Measurements from ENCODE around the gene ITPR1. TPM values are rescaled to one million over a fixed set of nuclear protein-coding genes. Genes with fewer than 3 reads are reported as not detected.
A peak's percentile ranks its signal among the peaks of the same experiment; 100 is the strongest.

The ITPR1 gene
- total RNA-seq, 4 donors from 2014 or later: 15.3 to 50.2 (median 28.7) TPM

DNA sequence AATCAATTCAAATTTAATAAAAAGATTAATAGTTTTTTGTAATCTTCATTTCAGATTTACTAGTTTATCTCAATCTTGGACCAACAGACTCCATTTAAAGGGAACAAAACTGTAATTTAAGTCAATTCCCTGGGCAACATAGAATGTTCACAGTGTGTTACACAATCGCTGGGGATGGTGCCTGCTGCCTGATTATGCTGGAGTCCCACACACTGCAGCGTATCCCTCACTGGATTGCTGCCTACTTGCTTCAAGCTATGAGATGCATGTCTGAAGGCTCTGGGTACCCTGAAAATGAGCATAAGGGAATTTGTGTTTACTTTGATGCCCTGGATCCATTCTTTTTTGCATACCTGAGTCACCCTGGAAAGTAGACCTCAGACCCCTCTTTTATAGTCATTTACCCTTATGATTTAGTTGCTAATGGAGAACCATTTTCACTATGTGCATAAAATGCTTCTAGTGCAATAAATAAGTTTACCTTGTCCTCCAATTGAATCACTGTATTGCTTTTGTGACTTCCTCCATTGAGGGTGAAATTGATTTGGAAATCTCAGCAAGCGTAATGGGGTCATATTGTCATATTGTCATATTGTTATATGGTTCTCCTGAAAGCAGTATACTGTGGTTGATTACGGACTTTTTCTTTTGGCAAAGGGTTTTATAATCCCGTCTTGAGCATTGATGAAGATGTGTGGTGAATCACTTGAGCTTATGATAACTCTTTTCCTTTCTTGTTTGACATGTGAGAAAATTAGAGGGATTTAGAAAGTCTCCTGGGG is 35.9 kb downstream of the ITPR1 start:
- H3K27ac ChIP-seq: no peak overlapping the region
- in situ Hi-C loops (cut with MboI; ENCODE audit: low pct_ligation_motif_present in 1 of 4, low pct_unique_long_range_greater_than_20kb in 1 of 4, low sequenced_read_pairs in 3 of 4) (no loop called here), intact Hi-C loops (cut with DNase I; ENCODE audit: low total_unique reads) (no loop called here)
- H3K4me1 ChIP-seq: peaks cover 0 to 30% (median 12%) of the 10 kb centered on the region in 4 donors
- TF ChIP-seq, protein P1, sequence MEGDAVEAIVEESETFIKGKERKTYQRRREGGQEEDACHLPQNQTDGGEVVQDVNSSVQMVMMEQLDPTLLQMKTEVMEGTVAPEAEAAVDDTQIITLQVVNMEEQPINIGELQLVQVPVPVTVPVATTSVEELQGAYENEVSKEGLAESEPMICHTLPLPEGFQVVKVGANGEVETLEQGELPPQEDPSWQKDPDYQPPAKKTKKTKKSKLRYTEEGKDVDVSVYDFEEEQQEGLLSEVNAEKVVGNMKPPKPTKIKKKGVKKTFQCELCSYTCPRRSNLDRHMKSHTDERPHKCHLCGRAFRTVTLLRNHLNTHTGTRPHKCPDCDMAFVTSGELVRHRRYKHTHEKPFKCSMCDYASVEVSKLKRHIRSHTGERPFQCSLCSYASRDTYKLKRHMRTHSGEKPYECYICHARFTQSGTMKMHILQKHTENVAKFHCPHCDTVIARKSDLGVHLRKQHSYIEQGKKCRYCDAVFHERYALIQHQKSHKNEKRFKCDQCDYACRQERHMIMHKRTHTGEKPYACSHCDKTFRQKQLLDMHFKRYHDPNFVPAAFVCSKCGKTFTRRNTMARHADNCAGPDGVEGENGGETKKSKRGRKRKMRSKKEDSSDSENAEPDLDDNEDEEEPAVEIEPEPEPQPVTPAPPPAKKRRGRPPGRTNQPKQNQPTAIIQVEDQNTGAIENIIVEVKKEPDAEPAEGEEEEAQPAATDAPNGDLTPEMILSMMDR (IDR thresholded peaks at IDR 0.05): no peak
- TF ChIP-seq POLR2AphosphoS5 (IDR thresholded peaks at IDR 0.05): no peak
- TF ChIP-seq EP300 (IDR thresholded peaks at IDR 0.05; ENCODE audit: low read depth): no peak
- TF ChIP-seq POLR2A (IDR thresholded peaks at IDR 0.05): no peak
- no peak overlapping the region for H3K4me3 ChIP-seq
- no peaks in the 10 kb centered on the region for H3K36me3 ChIP-seq
- WGBS, 2 donors (ENCODE audit: low coverage in 1 of 2): 81 to 94% methylated on average over 4 to 5 of the region's 5 CpGs
- no peak for DNase-seq
- no peaks in the 10 kb centered on the region for H3K9me3 ChIP-seq
- no peaks in the 10 kb centered on the region for H3K27me3 ChIP-seq

DNA sequence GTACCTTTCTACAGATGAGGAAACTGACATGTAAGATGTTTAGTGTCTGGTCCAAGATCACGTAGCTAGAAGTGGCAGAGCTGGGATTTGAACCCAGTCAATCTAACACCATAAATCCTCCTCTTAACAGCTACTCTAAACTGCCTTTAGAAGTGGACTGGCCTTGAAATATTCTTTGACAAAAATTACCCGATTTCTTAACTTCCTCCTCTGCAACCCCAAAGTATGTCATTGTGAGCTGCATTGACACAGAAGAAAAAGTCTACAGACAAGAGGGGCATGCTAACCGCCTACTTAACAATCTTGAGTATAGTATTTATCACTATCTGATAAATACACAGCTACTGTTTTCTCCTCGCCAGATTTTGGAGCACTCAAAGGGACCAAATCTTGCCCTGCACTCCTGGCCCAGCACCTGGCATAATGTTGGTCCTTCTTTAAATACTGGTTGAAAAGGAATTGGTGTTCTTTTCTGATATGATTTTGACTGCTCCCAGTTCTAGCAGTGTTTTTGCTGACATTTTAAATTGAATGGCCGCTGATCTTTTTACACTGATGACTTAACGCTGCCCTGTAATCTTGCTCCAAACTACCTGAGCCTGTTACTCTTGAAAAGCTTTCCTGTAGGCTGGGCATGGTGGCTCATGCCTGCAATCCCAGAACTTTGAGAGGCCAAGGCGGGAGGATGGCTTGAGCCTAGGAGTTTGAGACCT is 36.9 kb downstream of the ITPR1 start:
- TF ChIP-seq POLR2A (IDR thresholded peaks at IDR 0.05) (no peak), POLR2AphosphoS5 (IDR thresholded peaks at IDR 0.05) (no peak), EP300 (IDR thresholded peaks at IDR 0.05; ENCODE audit: low read depth) (no peak)
- TF ChIP-seq, protein P1 (IDR thresholded peaks at IDR 0.05): no peak
- no peak overlapping the region for H3K27ac ChIP-seq
- in situ Hi-C loops (cut with MboI; ENCODE audit: low pct_ligation_motif_present in 1 of 4, low pct_unique_long_range_greater_than_20kb in 1 of 4, low sequenced_read_pairs in 3 of 4): no loop called here
- no peak overlapping the region for H3K4me3 ChIP-seq
- no peaks in the 10 kb centered on the region for H3K36me3 ChIP-seq
- no peak for DNase-seq
- no peaks in the 10 kb centered on the region for H3K9me3 ChIP-seq
- WGBS, 2 donors (ENCODE audit: low coverage in 1 of 2): 90 to 93% methylated on average over 4 to 7 of the region's 7 CpGs
- H3K4me1 ChIP-seq: peaks cover 0 to 29% (median 8%) of the 10 kb centered on the region in 4 donors
- intact Hi-C loops (cut with DNase I; ENCODE audit: low total_unique reads): no loop called here
- no peaks in the 10 kb centered on the region for H3K27me3 ChIP-seq

- intact Hi-C loops (cut with DNase I; ENCODE audit: low total_unique reads): no loop called here
- Histone ChIP-seq H3K36me3 (no peaks in the 10 kb centered on the region), H3K27me3 (no peaks in the 10 kb centered on the region), H3K4me3 (no peak overlapping the region), H3K4me1 (peaks cover 0 to 29% (median 8%) of the 10 kb centered on the region in 4 donors), H3K9me3 (no peaks in the 10 kb centered on the region), H3K27ac (no peak overlapping the region)
- in situ Hi-C loops (cut with MboI; ENCODE audit: low pct_ligation_motif_present in 1 of 4, low pct_unique_long_range_greater_than_20kb in 1 of 4, low sequenced_read_pairs in 3 of 4): no loop called here
- DNase-seq: no peak
- TF ChIP-seq EP300 (IDR thresholded peaks at IDR 0.05; ENCODE audit: low read depth) (no peak), POLR2AphosphoS5 (IDR thresholded peaks at IDR 0.05) (no peak), POLR2A (IDR thresholded peaks at IDR 0.05) (no peak)
- TF ChIP-seq, protein P1 (IDR thresholded peaks at IDR 0.05): no peak
Observed at GRCh38 chr3:4531478-4532025, 38.4 kb downstream of the ITPR1 start.

DNA sequence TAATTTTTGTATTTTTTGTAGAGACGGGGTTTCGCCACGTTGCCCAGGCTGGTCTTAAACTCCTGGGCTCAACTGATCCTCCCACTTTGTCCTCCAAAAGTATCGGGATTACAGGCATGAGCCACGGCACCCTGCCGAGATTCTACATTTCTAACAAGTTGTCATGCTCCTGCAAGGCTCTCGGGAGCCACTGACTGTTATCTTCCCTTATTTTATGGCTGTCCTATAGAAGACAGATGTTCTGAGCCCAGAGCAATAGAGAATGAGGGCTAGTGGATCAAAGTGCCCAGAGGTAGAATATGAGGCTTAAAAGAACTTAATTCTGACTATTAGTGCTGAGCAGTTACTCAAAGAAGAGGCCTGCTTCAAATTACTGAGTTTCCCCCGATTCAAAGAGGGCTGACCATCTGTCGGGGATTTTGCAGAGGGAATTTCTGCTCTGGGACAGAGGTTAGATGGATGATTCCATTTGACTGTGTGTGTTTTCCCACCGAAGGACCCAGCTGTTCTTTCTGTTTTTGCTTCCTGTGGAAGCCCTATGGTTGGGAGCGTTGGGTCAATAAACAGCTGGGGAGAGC is 39.5 kb downstream of the ITPR1 start:
- Histone ChIP-seq H3K4me3 (no peak overlapping the region), H3K36me3 (no peaks in the 10 kb centered on the region), H3K27me3 (no peaks in the 10 kb centered on the region), H3K9me3 (no peaks in the 10 kb centered on the region), H3K4me1 (peaks cover 0 to 29% (median 8%) of the 10 kb centered on the region in 4 donors), H3K27ac (peak overlapping the region in 3 of 4 donors; percentile 19 to 31 (median 25))
- DNase-seq: no peak
- intact Hi-C loops (cut with DNase I; ENCODE audit: low total_unique reads) (no loop called here), in situ Hi-C loops (cut with MboI; ENCODE audit: low pct_ligation_motif_present in 1 of 4, low pct_unique_long_range_greater_than_20kb in 1 of 4, low sequenced_read_pairs in 3 of 4) (no loop called here)
- WGBS, 2 donors (ENCODE audit: low coverage in 1 of 2): 69 to 72% methylated on average over 11 of the region's 11 CpGs
- TF ChIP-seq POLR2AphosphoS5 (IDR thresholded peaks at IDR 0.05) (no peak), POLR2A (IDR thresholded peaks at IDR 0.05) (no peak), EP300 (IDR thresholded peaks at IDR 0.05; ENCODE audit: low read depth) (no peak)
